ENCODE measurements around the gene GMPR.

Gene GMPR

GRCh38 chr6:16343593-16343992, 105.2 kb downstream of the GMPR start:
- H3K9ac ChIP-seq (ENCODE audit: low read depth, low read length, poor library complexity, severe bottlenecking): no peak overlapping the region
- H2AFZ ChIP-seq (ENCODE audit: low read length): no peak overlapping the region
- H3K4me1 ChIP-seq (ENCODE audit: insufficient read depth, low read length, poor library complexity, severe bottlenecking): no peaks in the 10 kb centered on the region
- no peaks in the 10 kb centered on the region for H3K79me2 ChIP-seq (ENCODE audit: insufficient read depth, low read length)
- H3K4me3 ChIP-seq (ENCODE audit: low read length, poor library complexity, severe bottlenecking): no peak overlapping the region
- TF ChIP-seq CTCF (conservative IDR thresholded peaks at IDR 0.05; ENCODE audit: low read length) (no peak), EZH2phosphoT487 (IDR thresholded peaks at IDR 0.05; ENCODE audit: borderline replicate concordance) (no peak)
- no peaks in the 10 kb centered on the region for H3K36me3 ChIP-seq (ENCODE audit: insufficient read depth, low read length)
- no peak overlapping the region for H3K4me2 ChIP-seq (ENCODE audit: low read depth, low read length, poor library complexity, severe bottlenecking)
- no peaks in the 10 kb centered on the region for H3F3A ChIP-seq (ENCODE audit: low read depth)
- no peaks in the 10 kb centered on the region for H3K27me3 ChIP-seq (ENCODE audit: insufficient read depth, low read length, poor library complexity, severe bottlenecking)
- no peaks in the 10 kb centered on the region for H3K9me3 ChIP-seq (ENCODE audit: insufficient read depth, low read depth, low read length)
- H4K20me1 ChIP-seq (ENCODE audit: insufficient read depth, low read length, poor library complexity, severe bottlenecking): no peaks in the 10 kb centered on the region
- H3K9me2 ChIP-seq (replicated peaks; ENCODE audit: low read depth, low read length): no peaks in the 10 kb centered on the region

GRCh38 chr6:16344756-16345155, 106.4 kb downstream of the GMPR start:
- Histone ChIP-seq H2AFZ (ENCODE audit: low read length) (no peak overlapping the region), H3K27me3 (ENCODE audit: insufficient read depth, low read length, poor library complexity, severe bottlenecking) (no peaks in the 10 kb centered on the region), H3F3A (ENCODE audit: low read depth) (no peaks in the 10 kb centered on the region), H3K9me2 (replicated peaks; ENCODE audit: low read depth, low read length) (no peaks in the 10 kb centered on the region), H3K36me3 (ENCODE audit: insufficient read depth, low read length) (no peaks in the 10 kb centered on the region), H3K4me3 (ENCODE audit: low read length, poor library complexity, severe bottlenecking) (no peak overlapping the region), H4K20me1 (ENCODE audit: insufficient read depth, low read length, poor library complexity, severe bottlenecking) (no peaks in the 10 kb centered on the region), H3K4me2 (ENCODE audit: low read depth, low read length, poor library complexity, severe bottlenecking) (no peak overlapping the region), H3K9me3 (ENCODE audit: insufficient read depth, low read depth, low read length) (no peaks in the 10 kb centered on the region), H3K9ac (ENCODE audit: low read depth, low read length, poor library complexity, severe bottlenecking) (no peak overlapping the region), H3K4me1 (ENCODE audit: insufficient read depth, low read length, poor library complexity, severe bottlenecking) (no peaks in the 10 kb centered on the region), H3K79me2 (ENCODE audit: insufficient read depth, low read length) (no peaks in the 10 kb centered on the region)
- TF ChIP-seq CTCF (conservative IDR thresholded peaks at IDR 0.05; ENCODE audit: low read length): no peak
- no peak for TF ChIP-seq EZH2phosphoT487 (IDR thresholded peaks at IDR 0.05; ENCODE audit: borderline replicate concordance)

Measured in Loucy (cell line).